Neural progenitor cell (in vitro differentiated cells): ENCODE data around the gene ZNF581. TPM values are rescaled to one million over a fixed set of nuclear protein-coding genes. Genes with fewer than 3 reads are reported as not detected.
A peak's percentile ranks its signal among the peaks of the same experiment; 100 is the strongest.

Experiments
- DNase-seq: peaks from one replicate; pipeline ENCODE4 v3.0.0-alpha.2; 2016; ENCODE audit warnings: low spot score
- H2AFZ ChIP-seq: fragments of 200-600 bp; sonication (generic); replicated peaks from 2 replicates; pipeline ENCODE4 v1.6.1; 2016; ENCODE audit warnings: antibody characterized with exemption
- H3F3A ChIP-seq: fragments of 200-600 bp; sonication (generic); 2 replicates; pipeline ENCODE4 v1.6.1; 2016; ENCODE audit warnings: antibody characterized with exemption, low read depth
- H3K27ac ChIP-seq: fragments of 200-600 bp; sonication (generic); 2 replicates; pipeline ENCODE4 v1.5.1; 2016; ENCODE audit warnings: mild to moderate bottlenecking
- H3K27me3 ChIP-seq: fragments of 200-600 bp; sonication (generic); 2 replicates; pipeline ENCODE4 v1.6.1; 2016; ENCODE audit warnings: mild to moderate bottlenecking, moderate library complexity
- H3K36me3 ChIP-seq: fragments of 200-600 bp; sonication (generic); 2 replicates; pipeline ENCODE4 v1.5.1; 2016
- H3K4me1 ChIP-seq: fragments of 200-600 bp; sonication (generic); 2 replicates; pipeline ENCODE4 v1.6.1; 2016; ENCODE audit warnings: mixed run types
- H3K4me2 ChIP-seq: fragments of 200-600 bp; sonication (generic); 2 replicates; pipeline ENCODE4 v1.6.1; 2016
- H3K4me3 ChIP-seq: fragments of 200-600 bp; sonication (generic); 2 replicates; pipeline ENCODE4 v1.5.1; 2016
- H3K79me2 ChIP-seq: fragments of 200-600 bp; sonication (generic); 2 replicates; pipeline ENCODE4 v1.6.1; 2016; ENCODE audit warnings: low read depth
- H3K9ac ChIP-seq: fragments of 200-600 bp; sonication (generic); 2 replicates; pipeline ENCODE4 v1.6.1; 2016
- H3K9me3 ChIP-seq: fragments of 200-600 bp; sonication (generic); 2 replicates; pipeline ENCODE4 v1.5.1; 2016; ENCODE audit warnings: low read depth
- H4K20me1 ChIP-seq: fragments of 200-600 bp; sonication (generic); 2 replicates; pipeline ENCODE4 v1.6.1; 2016; ENCODE audit warnings: low read depth
- H3K27ac Mint-ChIP-seq: 3 replicates; pipeline ENCODE4 v1.8.0; 2021; ENCODE audit warnings: mixed read lengths
- H3K27me3 Mint-ChIP-seq: 2 replicates; pipeline ENCODE4 v1.8.0; 2022; ENCODE audit warnings: low read depth, mild to moderate bottlenecking, inconsistent platforms, moderate library complexity, mixed read lengths; ENCODE audit not compliant: insufficient read depth
- H3K36me3 Mint-ChIP-seq: 3 replicates; pipeline ENCODE4 v1.8.0; 2021; ENCODE audit warnings: mixed read lengths
- H3K4me1 Mint-ChIP-seq: 3 replicates; pipeline ENCODE4 v1.8.0; 2021; ENCODE audit warnings: mixed read lengths
- H3K4me3 Mint-ChIP-seq: 3 replicates; pipeline ENCODE4 v1.8.0; 2021; ENCODE audit warnings: mild to moderate bottlenecking, moderate library complexity, mixed read lengths
- H3K9me3 Mint-ChIP-seq: 3 replicates; pipeline ENCODE4 v1.8.0; 2020; ENCODE audit warnings: mixed read lengths
- CTCF ChIP-seq: fragments of 200-600 bp; sonication (generic); IDR thresholded peaks from 2 replicates; pipeline ENCODE4 v1.5.1; 2017; ENCODE audit warnings: antibody characterized with exemption, mild to moderate bottlenecking
- EZH2 ChIP-seq: fragments of 200-600 bp; sonication (generic); IDR thresholded peaks from 2 replicates; pipeline ENCODE4 v1.6.1; 2017; ENCODE audit warnings: antibody characterized with exemption, mild to moderate bottlenecking, moderate library complexity
- EZH2phosphoT487 ChIP-seq: fragments of 200-600 bp; sonication (generic); IDR thresholded peaks from 2 replicates; pipeline ENCODE4 v1.6.1; 2017; ENCODE audit warnings: antibody characterized with exemption
- total RNA-seq: library from RNA; depleted of rRNA; stranded (reverse); fragments of >200 nt; gene quantifications from 2 replicates; pipeline ENCODE4 v1.2.3, GENCODE V29; 2015; ENCODE audit warnings: low replicate concordance

The ZNF581 gene
- total RNA-seq, 1 donor from 2014 or later = 12.2 TPM

GRCh38 chr19:55620410-55621204, 22.8 kb upstream of the ZNF581 start:
- no peaks in the 10 kb centered on the region for H3K36me3 ChIP-seq
- no peak for DNase-seq
- H3K4me3 ChIP-seq = no peak overlapping the region
- peaks cover 5% of the 10 kb centered on the region for H3K4me1 ChIP-seq
- H3K9me3 ChIP-seq = no peaks in the 10 kb centered on the region
- H3F3A ChIP-seq = peaks cover 26% of the 10 kb centered on the region
- H3K27me3 ChIP-seq = no peaks in the 10 kb centered on the region
- TF ChIP-seq EZH2 (no peak), CTCF (no peak), EZH2phosphoT487 (no peak)
- H3K4me3 Mint-ChIP-seq = peak overlapping the region; percentile 59
- peaks cover 12% of the 10 kb centered on the region for H3K79me2 ChIP-seq
- H3K4me1 Mint-ChIP-seq = peaks cover 28% of the 10 kb centered on the region
- no peak overlapping the region for H3K27ac ChIP-seq
- H3K36me3 Mint-ChIP-seq = peaks cover 18% of the 10 kb centered on the region
- no peak overlapping the region for H3K9ac ChIP-seq
- H3K4me2 ChIP-seq = no peak overlapping the region
- H3K27ac Mint-ChIP-seq = peak overlapping the region; percentile 72
- no peaks in the 10 kb centered on the region for H3K9me3 Mint-ChIP-seq
- H2AFZ ChIP-seq = no peak overlapping the region
- peaks cover 7% of the 10 kb centered on the region for H3K27me3 Mint-ChIP-seq
- H4K20me1 ChIP-seq = peaks cover 12% of the 10 kb centered on the region

GRCh38 chr19:55621205-55621672, 22.2 kb upstream of the ZNF581 start:
- H3K36me3 Mint-ChIP-seq = peaks cover 18% of the 10 kb centered on the region

GRCh38 chr19:55621673-55622231, 21.7 kb upstream of the ZNF581 start:
- H3K36me3 Mint-ChIP-seq = peaks cover 17% of the 10 kb centered on the region
- no peak overlapping the region for H3K4me3 ChIP-seq
- no peaks in the 10 kb centered on the region for H3K9me3 Mint-ChIP-seq
- peaks cover 12% of the 10 kb centered on the region for H3K79me2 ChIP-seq
- H3K4me1 ChIP-seq = peaks cover 5% of the 10 kb centered on the region
- no peak for TF ChIP-seq CTCF
- no peak for TF ChIP-seq EZH2phosphoT487
- TF ChIP-seq EZH2 = no peak
- no peak overlapping the region for H3K4me2 ChIP-seq
- no peak overlapping the region for H3K9ac ChIP-seq
- H3K27me3 Mint-ChIP-seq = peaks cover 7% of the 10 kb centered on the region
- no peak for DNase-seq
- no peaks in the 10 kb centered on the region for H3K9me3 ChIP-seq
- no peaks in the 10 kb centered on the region for H3K36me3 ChIP-seq
- no peak overlapping the region for H3K27ac Mint-ChIP-seq
- H3K4me3 Mint-ChIP-seq = no peak overlapping the region
- H2AFZ ChIP-seq = no peak overlapping the region
- peaks cover 12% of the 10 kb centered on the region for H4K20me1 ChIP-seq
- H3F3A ChIP-seq = peaks cover 26% of the 10 kb centered on the region
- H3K27ac ChIP-seq = no peak overlapping the region
- peaks cover 28% of the 10 kb centered on the region for H3K4me1 Mint-ChIP-seq
- H3K27me3 ChIP-seq = no peaks in the 10 kb centered on the region

More at GRCh38 chr19:55621205-55621672, 22.2 kb upstream of the ZNF581 start:
- no peak overlapping the region for H3K4me2 ChIP-seq
- peaks cover 12% of the 10 kb centered on the region for H4K20me1 ChIP-seq
- no peak overlapping the region for H3K27ac ChIP-seq
- H3K9ac ChIP-seq = no peak overlapping the region
- Mint-ChIP-seq H3K9me3 (no peaks in the 10 kb centered on the region), H3K4me1 (peaks cover 28% of the 10 kb centered on the region), H3K27me3 (peaks cover 7% of the 10 kb centered on the region), H3K4me3 (no peak overlapping the region), H3K27ac (no peak overlapping the region)
- peaks cover 5% of the 10 kb centered on the region for H3K4me1 ChIP-seq
- no peaks in the 10 kb centered on the region for H3K36me3 ChIP-seq
- no peak for TF ChIP-seq EZH2phosphoT487
- TF ChIP-seq EZH2 = no peak
- no peak for TF ChIP-seq CTCF
- peaks cover 12% of the 10 kb centered on the region for H3K79me2 ChIP-seq
- no peak overlapping the region for H2AFZ ChIP-seq
- H3K4me3 ChIP-seq = no peak overlapping the region
- peaks cover 26% of the 10 kb centered on the region for H3F3A ChIP-seq
- no peaks in the 10 kb centered on the region for H3K27me3 ChIP-seq
- H3K9me3 ChIP-seq = no peaks in the 10 kb centered on the region
- no peak for DNase-seq
